Measurements from ENCODE around the gene MAP1S.
A peak's percentile ranks its signal among the peaks of the same experiment; 100 is the strongest.

Gene MAP1S

DNA sequence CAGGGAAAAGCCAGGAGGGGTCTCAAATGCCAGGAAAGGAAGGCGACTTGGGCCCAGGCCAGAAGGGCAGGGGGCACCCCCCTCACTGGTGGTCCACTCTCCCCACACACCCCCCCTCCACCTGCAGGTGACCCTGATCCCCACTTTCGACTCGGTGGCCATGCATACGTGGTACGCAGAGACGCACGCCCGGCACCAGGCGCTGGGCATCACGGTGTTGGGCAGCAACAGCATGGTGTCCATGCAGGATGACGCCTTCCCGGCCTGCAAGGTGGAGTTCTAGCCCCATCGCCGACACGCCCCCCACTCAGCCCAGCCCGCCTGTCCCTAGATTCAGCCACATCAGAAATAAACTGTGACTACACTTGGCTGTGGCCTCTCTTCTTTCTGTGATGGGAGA, 14.9 kb downstream of the MAP1S start:
- Histone ChIP-seq H4K91ac (ENCODE audit: low read length) (no peak overlapping the region), H3K9me3 (ENCODE audit: control insufficient read depth, low read length) (no peaks in the 10 kb centered on the region), H3K4ac (ENCODE audit: low read depth in 1 of 2, low read length in 2 of 2) (no peak overlapping the region), H4K8ac (ENCODE audit: low read length) (no peak overlapping the region), H2AK5ac (ENCODE audit: low read length, severe bottlenecking) (no peak overlapping the region), H3K18ac (ENCODE audit: low read depth in 1 of 2, low read length in 2 of 2) (no peak overlapping the region), H3K4me2 (ENCODE audit: low read length, poor library complexity, severe bottlenecking) (no peak overlapping the region), H3K9ac (ENCODE audit: low read length) (no peak overlapping the region), H3K14ac (ENCODE audit: low read length in 2 of 2) (no peak overlapping the region), H3K79me1 (replicated peaks; ENCODE audit: low read length, poor library complexity, severe bottlenecking) (peaks cover 36% of the 10 kb centered on the region), H2AFZ (ENCODE audit: low read depth, low read length) (no peak overlapping the region), H2BK12ac (ENCODE audit: low read length in 2 of 2) (no peak overlapping the region), H3K4me3 (ENCODE audit: insufficient read depth in 1 of 2, low read depth in 1 of 2, low read length in 2 of 2) (no peak overlapping the region), H2BK15ac (ENCODE audit: low read depth, poor library complexity, severe bottlenecking) (no peak overlapping the region), H3K27ac (ENCODE audit: low read length, poor library complexity, severe bottlenecking) (no peak overlapping the region), H3K36me3 (ENCODE audit: control insufficient read depth in 1 of 2, insufficient read depth in 2 of 2, low read depth in 1 of 2, low read length in 2 of 2) (peaks cover 59 to 62% of the 10 kb centered on the region in 2 experiments), H2BK5ac (ENCODE audit: low read depth, low read length, poor library complexity, severe bottlenecking) (no peak overlapping the region), H3K23ac (ENCODE audit: low read length in 2 of 2) (peak overlapping the region in 1 of 2 experiments; percentile 27), H3K4me1 (ENCODE audit: control insufficient read depth, insufficient read depth, low read depth, low read length) (peaks cover 8% of the 10 kb centered on the region), H3K27me3 (ENCODE audit: control insufficient read depth in 1 of 2, insufficient read depth in 1 of 2, low read length in 2 of 2) (no peaks in the 10 kb centered on the region), H2BK120ac (ENCODE audit: low read depth, low read length) (no peak overlapping the region)
- 98% methylated on average over 16 of the region's 16 CpGs for WGBS
- DNase-seq, result no peak

DNA sequence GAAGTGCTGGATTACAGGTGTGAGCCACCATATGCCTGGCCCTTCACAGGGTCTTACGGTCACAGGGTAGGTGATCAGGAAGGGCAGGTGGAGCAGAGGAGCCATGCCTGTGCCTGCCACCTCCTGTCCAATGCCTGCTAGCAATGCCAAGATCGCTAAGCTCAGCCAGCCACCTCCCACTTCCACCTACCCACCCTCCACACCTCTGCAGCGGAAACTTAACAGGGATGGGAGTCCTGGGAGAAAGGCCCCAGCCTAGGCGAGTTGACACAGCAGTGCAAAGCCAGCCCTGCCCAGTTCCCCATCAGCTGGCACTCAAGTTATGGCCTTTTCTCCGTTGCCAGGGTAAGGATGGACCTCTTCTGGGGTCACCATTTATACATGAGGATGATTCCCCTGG, 16.1 kb downstream of the MAP1S start:
- Histone ChIP-seq H3K14ac (ENCODE audit: low read length in 2 of 2) (no peak overlapping the region), H2BK12ac (ENCODE audit: low read length in 2 of 2) (peak overlapping the region in 1 of 2 experiments; percentile 32), H3K4me1 (ENCODE audit: control insufficient read depth, insufficient read depth, low read depth, low read length) (peaks cover 10% of the 10 kb centered on the region), H4K91ac (ENCODE audit: low read length) (no peak overlapping the region), H3K23ac (ENCODE audit: low read length in 2 of 2) (no peak overlapping the region), H3K4me2 (ENCODE audit: low read length, poor library complexity, severe bottlenecking) (no peak overlapping the region), H3K79me1 (replicated peaks; ENCODE audit: low read length, poor library complexity, severe bottlenecking) (peaks cover 32% of the 10 kb centered on the region), H3K9me3 (ENCODE audit: control insufficient read depth, low read length) (no peaks in the 10 kb centered on the region), H2BK15ac (ENCODE audit: low read depth, poor library complexity, severe bottlenecking) (no peak overlapping the region), H2BK5ac (ENCODE audit: low read depth, low read length, poor library complexity, severe bottlenecking) (no peak overlapping the region), H3K27me3 (ENCODE audit: control insufficient read depth in 1 of 2, insufficient read depth in 1 of 2, low read length in 2 of 2) (no peaks in the 10 kb centered on the region), H3K27ac (ENCODE audit: low read length, poor library complexity, severe bottlenecking) (no peak overlapping the region), H3K4me3 (ENCODE audit: insufficient read depth in 1 of 2, low read depth in 1 of 2, low read length in 2 of 2) (no peak overlapping the region), H4K8ac (ENCODE audit: low read length) (no peak overlapping the region), H2BK120ac (ENCODE audit: low read depth, low read length) (no peak overlapping the region), H3K9ac (ENCODE audit: low read length) (no peak overlapping the region), H2AK5ac (ENCODE audit: low read length, severe bottlenecking) (no peak overlapping the region), H3K18ac (ENCODE audit: low read depth in 1 of 2, low read length in 2 of 2) (no peak overlapping the region), H3K4ac (ENCODE audit: low read depth in 1 of 2, low read length in 2 of 2) (peak overlapping the region in 1 of 2 experiments; percentile 20), H3K36me3 (ENCODE audit: control insufficient read depth in 1 of 2, insufficient read depth in 2 of 2, low read depth in 1 of 2, low read length in 2 of 2) (peaks cover 49 to 50% of the 10 kb centered on the region in 2 experiments), H2AFZ (ENCODE audit: low read depth, low read length) (no peak overlapping the region)
- DNase-seq, result no peak
- WGBS, result 98% methylated on average over 5 of the region's 5 CpGs

DNA sequence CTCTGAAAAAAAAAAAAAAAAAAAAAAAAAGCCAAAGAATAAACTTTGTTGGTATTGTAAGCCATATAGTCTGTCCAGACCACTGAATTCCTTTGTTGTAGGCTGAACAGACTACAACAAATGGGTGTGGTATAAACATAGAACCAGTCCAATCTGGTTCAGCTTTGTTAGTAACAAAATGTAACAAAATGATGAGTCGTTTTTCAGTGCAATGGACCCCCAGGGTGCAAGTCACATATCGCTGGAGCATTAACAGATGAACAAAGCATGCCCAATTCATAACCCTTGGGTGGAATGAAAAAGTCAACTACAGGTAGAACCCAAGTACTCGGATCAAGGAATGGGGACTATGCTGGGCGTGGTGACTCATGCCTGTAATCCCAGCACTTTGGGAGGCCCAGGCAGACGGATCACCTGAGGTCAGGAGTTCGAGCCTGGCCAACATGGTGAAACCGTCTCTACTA, 18.4 kb downstream of the MAP1S start:
- WGBS, result 91% methylated on average over 7 of the region's 7 CpGs
- DNase-seq, result no peak

DNA sequence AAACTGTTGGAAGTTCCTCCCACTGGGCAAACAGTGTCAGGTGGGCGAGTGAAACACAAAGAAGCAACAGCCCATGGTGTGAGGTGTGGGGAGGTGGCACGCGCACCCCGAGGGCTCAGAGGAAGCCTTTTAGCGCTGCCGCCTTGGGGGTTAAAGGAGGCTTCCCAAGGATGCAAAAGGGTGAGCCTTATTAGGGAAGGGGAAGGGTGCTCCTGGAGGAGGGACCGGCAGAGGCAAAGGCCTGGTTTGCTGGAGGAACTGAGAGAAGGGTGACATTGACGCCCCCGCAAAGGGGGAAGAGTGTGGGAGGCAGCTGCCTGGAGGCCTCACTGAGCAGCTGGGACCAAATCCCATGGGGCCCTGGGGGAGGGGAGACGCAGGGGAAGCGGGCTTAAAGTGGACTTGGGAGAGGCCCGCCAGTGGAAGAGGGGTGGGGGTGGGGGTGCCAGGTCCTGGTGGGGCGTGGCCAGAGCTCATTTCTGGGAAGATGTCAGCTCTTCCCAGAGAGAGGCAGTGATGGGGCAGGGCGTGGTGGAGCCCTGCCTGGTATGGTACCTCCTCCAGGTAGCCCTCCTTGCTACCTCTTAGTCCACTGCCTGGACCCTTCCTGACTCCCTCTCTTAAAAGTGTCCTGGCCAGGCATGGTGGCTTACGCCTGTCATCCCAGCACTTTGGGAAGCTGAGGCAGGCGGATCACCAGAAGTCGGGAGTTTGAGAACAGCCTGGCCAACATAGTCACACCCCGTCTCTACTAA, 20.0 kb downstream of the MAP1S start:
- H3K4ac ChIP-seq (ENCODE audit: low read depth in 1 of 2, low read length in 2 of 2), result no peak overlapping the region
- WGBS, result 71% methylated on average over 16 of the region's 18 CpGs

More for the DNA sequence above, 18.4 kb downstream of the MAP1S start:
- H3K18ac ChIP-seq (ENCODE audit: low read depth in 1 of 2, low read length in 2 of 2), result no peak overlapping the region
- H4K8ac ChIP-seq (ENCODE audit: low read length), result no peak overlapping the region
- no peak overlapping the region for H2AFZ ChIP-seq (ENCODE audit: low read depth, low read length)
- H2AK5ac ChIP-seq (ENCODE audit: low read length, severe bottlenecking), result no peak overlapping the region
- no peak overlapping the region for H3K14ac ChIP-seq (ENCODE audit: low read length in 2 of 2)
- H3K9ac ChIP-seq (ENCODE audit: low read length), result no peak overlapping the region
- no peak overlapping the region for H2BK5ac ChIP-seq (ENCODE audit: low read depth, low read length, poor library complexity, severe bottlenecking)
- H2BK120ac ChIP-seq (ENCODE audit: low read depth, low read length), result no peak overlapping the region
- H3K4me2 ChIP-seq (ENCODE audit: low read length, poor library complexity, severe bottlenecking), result no peak overlapping the region
- H3K27me3 ChIP-seq (ENCODE audit: control insufficient read depth in 1 of 2, insufficient read depth in 1 of 2, low read length in 2 of 2), result no peaks in the 10 kb centered on the region
- H3K36me3 ChIP-seq (ENCODE audit: control insufficient read depth in 1 of 2, insufficient read depth in 2 of 2, low read depth in 1 of 2, low read length in 2 of 2), result peaks cover 37 to 47% of the 10 kb centered on the region in 2 experiments
- H3K4me1 ChIP-seq (ENCODE audit: control insufficient read depth, insufficient read depth, low read depth, low read length), result peaks cover 8% of the 10 kb centered on the region
- peaks cover 24% of the 10 kb centered on the region for H3K79me1 ChIP-seq (replicated peaks; ENCODE audit: low read length, poor library complexity, severe bottlenecking)
- H3K27ac ChIP-seq (ENCODE audit: low read length, poor library complexity, severe bottlenecking), result no peak overlapping the region
- H2BK15ac ChIP-seq (ENCODE audit: low read depth, poor library complexity, severe bottlenecking), result no peak overlapping the region
- H4K91ac ChIP-seq (ENCODE audit: low read length), result no peak overlapping the region
- no peak overlapping the region for H3K4me3 ChIP-seq (ENCODE audit: insufficient read depth in 1 of 2, low read depth in 1 of 2, low read length in 2 of 2)
- H3K4ac ChIP-seq (ENCODE audit: low read depth in 1 of 2, low read length in 2 of 2), result no peak overlapping the region
- H3K9me3 ChIP-seq (ENCODE audit: control insufficient read depth, low read length), result no peaks in the 10 kb centered on the region
- no peak overlapping the region for H3K23ac ChIP-seq (ENCODE audit: low read length in 2 of 2)
- H2BK12ac ChIP-seq (ENCODE audit: low read length in 2 of 2), result no peak overlapping the region

More for the DNA sequence above, 20.0 kb downstream of the MAP1S start:
- H3K18ac ChIP-seq (ENCODE audit: low read depth in 1 of 2, low read length in 2 of 2), result peak overlapping the region in 1 of 2 experiments; percentile 82
- no peak overlapping the region for H2BK5ac ChIP-seq (ENCODE audit: low read depth, low read length, poor library complexity, severe bottlenecking)
- no peak overlapping the region for H3K23ac ChIP-seq (ENCODE audit: low read length in 2 of 2)
- H3K9ac ChIP-seq (ENCODE audit: low read length), result no peak overlapping the region
- H3K14ac ChIP-seq (ENCODE audit: low read length in 2 of 2), result peak overlapping the region in 1 of 2 experiments; percentile 75
- peaks cover 24 to 31% of the 10 kb centered on the region in 2 experiments for H3K36me3 ChIP-seq (ENCODE audit: control insufficient read depth in 1 of 2, insufficient read depth in 2 of 2, low read depth in 1 of 2, low read length in 2 of 2)
- no peaks in the 10 kb centered on the region for H3K27me3 ChIP-seq (ENCODE audit: control insufficient read depth in 1 of 2, insufficient read depth in 1 of 2, low read length in 2 of 2)
- no peak overlapping the region for H4K91ac ChIP-seq (ENCODE audit: low read length)
- no peak overlapping the region for H2AK5ac ChIP-seq (ENCODE audit: low read length, severe bottlenecking)
- H3K27ac ChIP-seq (ENCODE audit: low read length, poor library complexity, severe bottlenecking), result no peak overlapping the region
- DNase-seq, result no peak
- no peaks in the 10 kb centered on the region for H3K9me3 ChIP-seq (ENCODE audit: control insufficient read depth, low read length)
- H2BK15ac ChIP-seq (ENCODE audit: low read depth, poor library complexity, severe bottlenecking), result no peak overlapping the region
- peak overlapping the region; percentile 17 for H4K8ac ChIP-seq (ENCODE audit: low read length)
- no peak overlapping the region for H2BK12ac ChIP-seq (ENCODE audit: low read length in 2 of 2)
- H3K4me3 ChIP-seq (ENCODE audit: insufficient read depth in 1 of 2, low read depth in 1 of 2, low read length in 2 of 2), result no peak overlapping the region
- no peak overlapping the region for H2AFZ ChIP-seq (ENCODE audit: low read depth, low read length)
- peaks cover 11% of the 10 kb centered on the region for H3K79me1 ChIP-seq (replicated peaks; ENCODE audit: low read length, poor library complexity, severe bottlenecking)
- H3K4me1 ChIP-seq (ENCODE audit: control insufficient read depth, insufficient read depth, low read depth, low read length), result peaks cover 5% of the 10 kb centered on the region
- H2BK120ac ChIP-seq (ENCODE audit: low read depth, low read length), result no peak overlapping the region
- H3K4me2 ChIP-seq (ENCODE audit: low read length, poor library complexity, severe bottlenecking), result no peak overlapping the region

All from mesenchymal stem cell (in vitro differentiated cells and primary cell).